ENCODE results near the gene LRRC47. TPM values are rescaled to one million over a fixed set of nuclear protein-coding genes. Genes with fewer than 3 reads are reported as not detected.

LRRC47 gene
- total and polyA plus RNA-seq, 2 of the 13 experiments (the other 11 are each of a cell fraction or from before 2014, with no cell fraction given) = 18.3 to 52.5 TPM

DNA sequence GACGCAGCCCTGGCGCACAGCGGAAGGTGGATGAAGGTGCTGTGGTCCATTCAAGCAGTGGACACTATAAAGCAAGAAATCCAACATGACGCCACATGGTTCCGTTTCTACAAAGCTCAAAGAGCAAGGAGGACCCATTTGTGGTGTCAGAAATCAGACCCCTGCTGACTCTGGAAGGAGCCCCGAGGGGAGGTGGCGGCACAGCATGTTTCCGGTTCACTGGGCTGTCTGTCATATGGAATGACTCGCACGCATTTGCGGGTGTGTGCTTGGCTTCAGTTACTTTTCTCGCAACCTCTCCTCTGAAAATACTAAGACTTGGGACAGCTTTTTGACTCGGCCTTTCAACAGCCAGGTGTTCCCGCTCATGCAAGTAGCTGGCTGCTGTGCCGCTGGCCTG lies 29.1 kb upstream of the LRRC47 start:
- FAIRE-seq (no peak), ATAC-seq (no peak), DNase-seq (ENCODE audit: low spot score) (no peak)
- 75% methylated on average over 15 of the region's 15 CpGs for WGBS (ENCODE audit: low lambda C conversion rate)
- Histone ChIP-seq H3K4me3 (replicated peaks in 1 of 3; ENCODE audit: insufficient read depth in 1 of 3, low read depth in 2 of 3, low read length in 3 of 3) (no peak overlapping the region), H3K79me2 (ENCODE audit: insufficient read depth, low read length) (no peaks in the 10 kb centered on the region), H3K27me3 (ENCODE audit: control insufficient read depth in 1 of 2, insufficient read depth in 2 of 2, low read length in 2 of 2) (no peaks in the 10 kb centered on the region), H3K4me1 (ENCODE audit: insufficient read depth, low read length) (no peaks in the 10 kb centered on the region), H3K4me2 (ENCODE audit: low read depth, low read length) (no peak overlapping the region), H3K9me3 (ENCODE audit: low read length) (no peaks in the 10 kb centered on the region), H4K20me1 (ENCODE audit: insufficient read depth, low read length) (no peaks in the 10 kb centered on the region), H2AFZ (ENCODE audit: low read length) (no peak overlapping the region), H3K36me3 (replicated peaks in 1 of 2; ENCODE audit: control insufficient read depth in 1 of 2, insufficient read depth in 2 of 2, low read length in 2 of 2) (peaks cover 16 to 50% of the 10 kb centered on the region in 2 experiments; a peak in 4 of 5 replicates), H3K27ac (ENCODE audit: extremely low read length, insufficient read depth, low read length) (no peak overlapping the region), H3K9ac (ENCODE audit: insufficient read depth, low read depth, low read length) (no peak overlapping the region)
- ChIA-PET POLR2A (no interaction called here), CTCF (ENCODE audit: low intra/inter-chr PET ratio, low total read pairs) (no interaction called here)
- in situ Hi-C loops (cut with HindIII; ENCODE audit: extremely low pct_ligation_motif_present, low pct_unique_long_range_greater_than_20kb) = no loop called here
- intact Hi-C loops (cut with micrococcal nuclease; ENCODE audit: unreplicated experiment) = no loop called here
- no TSS peak for BruUV-seq (replicated peaks)
- TF ChIP-seq, protein P1, sequence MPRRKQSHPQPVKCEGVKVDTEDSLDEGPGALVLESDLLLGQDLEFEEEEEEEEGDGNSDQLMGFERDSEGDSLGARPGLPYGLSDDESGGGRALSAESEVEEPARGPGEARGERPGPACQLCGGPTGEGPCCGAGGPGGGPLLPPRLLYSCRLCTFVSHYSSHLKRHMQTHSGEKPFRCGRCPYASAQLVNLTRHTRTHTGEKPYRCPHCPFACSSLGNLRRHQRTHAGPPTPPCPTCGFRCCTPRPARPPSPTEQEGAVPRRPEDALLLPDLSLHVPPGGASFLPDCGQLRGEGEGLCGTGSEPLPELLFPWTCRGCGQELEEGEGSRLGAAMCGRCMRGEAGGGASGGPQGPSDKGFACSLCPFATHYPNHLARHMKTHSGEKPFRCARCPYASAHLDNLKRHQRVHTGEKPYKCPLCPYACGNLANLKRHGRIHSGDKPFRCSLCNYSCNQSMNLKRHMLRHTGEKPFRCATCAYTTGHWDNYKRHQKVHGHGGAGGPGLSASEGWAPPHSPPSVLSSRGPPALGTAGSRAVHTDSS (CRISPR knock-in tag; conservative IDR thresholded peaks at IDR 0.05) = no peak
- TF ChIP-seq SRY (CRISPR knock-in tag; IDR thresholded peaks at IDR 0.05) = no peak
- TF ChIP-seq, protein P2, sequence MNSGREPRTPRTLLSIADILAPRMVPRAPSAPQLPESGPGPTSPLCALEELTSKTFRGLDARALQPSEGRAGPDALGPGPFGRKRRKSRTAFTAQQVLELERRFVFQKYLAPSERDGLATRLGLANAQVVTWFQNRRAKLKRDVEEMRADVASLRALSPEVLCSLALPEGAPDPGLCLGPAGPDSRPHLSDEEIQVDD (CRISPR knock-in tag; IDR thresholded peaks at IDR 0.05; ENCODE audit: borderline replicate concordance) = no peak
- TF ChIP-seq, protein P3, sequence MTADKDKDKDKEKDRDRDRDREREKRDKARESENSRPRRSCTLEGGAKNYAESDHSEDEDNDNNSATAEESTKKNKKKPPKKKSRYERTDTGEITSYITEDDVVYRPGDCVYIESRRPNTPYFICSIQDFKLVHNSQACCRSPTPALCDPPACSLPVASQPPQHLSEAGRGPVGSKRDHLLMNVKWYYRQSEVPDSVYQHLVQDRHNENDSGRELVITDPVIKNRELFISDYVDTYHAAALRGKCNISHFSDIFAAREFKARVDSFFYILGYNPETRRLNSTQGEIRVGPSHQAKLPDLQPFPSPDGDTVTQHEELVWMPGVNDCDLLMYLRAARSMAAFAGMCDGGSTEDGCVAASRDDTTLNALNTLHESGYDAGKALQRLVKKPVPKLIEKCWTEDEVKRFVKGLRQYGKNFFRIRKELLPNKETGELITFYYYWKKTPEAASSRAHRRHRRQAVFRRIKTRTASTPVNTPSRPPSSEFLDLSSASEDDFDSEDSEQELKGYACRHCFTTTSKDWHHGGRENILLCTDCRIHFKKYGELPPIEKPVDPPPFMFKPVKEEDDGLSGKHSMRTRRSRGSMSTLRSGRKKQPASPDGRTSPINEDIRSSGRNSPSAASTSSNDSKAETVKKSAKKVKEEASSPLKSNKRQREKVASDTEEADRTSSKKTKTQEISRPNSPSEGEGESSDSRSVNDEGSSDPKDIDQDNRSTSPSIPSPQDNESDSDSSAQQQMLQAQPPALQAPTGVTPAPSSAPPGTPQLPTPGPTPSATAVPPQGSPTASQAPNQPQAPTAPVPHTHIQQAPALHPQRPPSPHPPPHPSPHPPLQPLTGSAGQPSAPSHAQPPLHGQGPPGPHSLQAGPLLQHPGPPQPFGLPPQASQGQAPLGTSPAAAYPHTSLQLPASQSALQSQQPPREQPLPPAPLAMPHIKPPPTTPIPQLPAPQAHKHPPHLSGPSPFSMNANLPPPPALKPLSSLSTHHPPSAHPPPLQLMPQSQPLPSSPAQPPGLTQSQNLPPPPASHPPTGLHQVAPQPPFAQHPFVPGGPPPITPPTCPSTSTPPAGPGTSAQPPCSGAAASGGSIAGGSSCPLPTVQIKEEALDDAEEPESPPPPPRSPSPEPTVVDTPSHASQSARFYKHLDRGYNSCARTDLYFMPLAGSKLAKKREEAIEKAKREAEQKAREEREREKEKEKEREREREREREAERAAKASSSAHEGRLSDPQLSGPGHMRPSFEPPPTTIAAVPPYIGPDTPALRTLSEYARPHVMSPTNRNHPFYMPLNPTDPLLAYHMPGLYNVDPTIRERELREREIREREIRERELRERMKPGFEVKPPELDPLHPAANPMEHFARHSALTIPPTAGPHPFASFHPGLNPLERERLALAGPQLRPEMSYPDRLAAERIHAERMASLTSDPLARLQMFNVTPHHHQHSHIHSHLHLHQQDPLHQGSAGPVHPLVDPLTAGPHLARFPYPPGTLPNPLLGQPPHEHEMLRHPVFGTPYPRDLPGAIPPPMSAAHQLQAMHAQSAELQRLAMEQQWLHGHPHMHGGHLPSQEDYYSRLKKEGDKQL (CRISPR knock-in tag; IDR thresholded peaks at IDR 0.05; ENCODE audit: low read depth) = no peak
